Right ventricle myocardium superior (tissue), 1 donor: Measurements from ENCODE around the gene CHMP1B. TPM values are rescaled to one million over a fixed set of nuclear protein-coding genes. Genes with fewer than 3 reads are reported as not detected.

Experiments
- ATAC-seq: fragments of 200-7000 bp; cut with Tn5 transposase; one replicate; pipeline ENCODE4 v1.9.1; 2020; ENCODE audit warnings: mild to moderate bottlenecking; ENCODE audit not compliant: poor library complexity
- DNase-seq: peaks from one replicate; pipeline ENCODE4 v3.0.0-alpha.2; 2020
- intact Hi-C: fragments of 100-400 bp; cut with DNase I; formaldehyde crosslinking; loops from one replicate; pipeline ENCODE4 v1.11.2; 2022
- total RNA-seq: library from RNA; stranded (reverse); fragmentation: NEBNext Ultra II Directional; extraction: Animal tissue kit (Norgen Biotek cat#: 25700); gene quantifications from one replicate; pipeline ENCODE4 v1.2.1, GENCODE V29; 2021
- donor health status: DM: no; HTN: yes; CAD: no; lungs with severe emphysema.

CHMP1B gene
- total RNA-seq, 1 donor from 2014 or later: 26.5 TPM

DNA sequence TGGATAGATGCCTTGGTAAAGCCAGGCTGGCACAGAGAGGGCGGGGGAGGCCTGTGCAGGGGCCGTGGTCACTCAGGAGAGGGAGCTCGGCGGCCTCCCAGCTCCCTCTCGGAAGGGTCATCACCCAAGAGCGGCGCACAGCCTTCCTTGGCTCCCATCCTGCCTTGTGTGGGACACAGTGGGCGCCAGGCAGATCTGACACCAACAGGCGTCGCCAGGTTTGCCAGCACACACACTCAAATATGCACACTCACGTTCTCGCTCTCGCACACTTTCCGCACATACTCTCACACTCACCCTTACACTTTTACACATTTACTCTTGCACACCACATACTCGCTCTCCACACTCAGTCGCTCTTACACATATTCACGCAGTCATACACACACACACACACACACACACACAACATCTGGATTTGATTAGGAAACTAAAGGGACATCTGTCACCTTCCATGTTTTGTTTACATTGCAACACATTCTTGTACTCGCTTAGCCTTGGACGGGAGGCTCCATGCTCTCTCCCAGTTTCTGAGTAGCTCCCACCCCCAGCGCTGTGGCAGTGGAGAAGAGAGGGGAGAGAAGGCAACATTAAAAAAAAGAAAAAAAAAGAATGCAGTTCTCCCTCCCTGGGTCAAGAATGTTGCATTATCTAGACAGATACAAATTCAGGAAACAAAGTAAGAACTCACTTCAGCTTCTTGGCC is 10.5 kb downstream of the CHMP1B start:
- intact Hi-C loops: no loop called here
- DNase-seq (no peak), ATAC-seq (no peak)

DNA sequence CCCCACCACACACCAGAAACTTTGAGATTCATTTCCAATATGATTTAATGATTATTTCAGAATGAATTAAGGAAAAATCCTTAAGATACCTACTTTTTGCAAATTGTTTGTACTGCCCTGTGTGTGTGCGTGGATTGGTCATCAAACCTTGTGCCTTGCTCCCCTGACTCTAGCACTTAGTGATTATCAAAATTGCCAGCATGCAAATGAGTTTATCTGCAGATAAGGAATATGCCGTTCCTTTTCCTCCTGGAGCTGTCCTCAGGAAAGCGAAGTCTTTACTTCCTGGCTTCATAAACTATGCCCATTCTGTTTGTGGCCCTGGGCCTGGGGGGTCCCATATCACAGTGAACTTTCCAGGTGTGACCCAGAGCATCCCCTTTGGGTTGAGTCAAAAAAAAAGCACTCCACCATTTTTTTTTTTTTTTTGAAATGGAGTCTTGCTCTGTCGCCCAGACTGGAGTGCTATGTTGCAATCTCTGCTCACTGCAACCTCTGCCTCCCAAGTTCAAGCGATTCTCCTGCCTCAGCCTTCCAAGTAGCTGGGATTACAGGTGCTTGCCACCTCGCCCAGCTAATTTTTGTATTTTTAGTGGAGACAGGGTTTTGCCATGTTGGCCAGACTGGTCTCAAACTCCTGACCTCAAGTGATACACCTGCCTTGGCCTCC is 11.4 kb downstream of the CHMP1B start:
- DNase-seq: no peak
- ATAC-seq: no peak
- intact Hi-C loops: no loop called here

DNA sequence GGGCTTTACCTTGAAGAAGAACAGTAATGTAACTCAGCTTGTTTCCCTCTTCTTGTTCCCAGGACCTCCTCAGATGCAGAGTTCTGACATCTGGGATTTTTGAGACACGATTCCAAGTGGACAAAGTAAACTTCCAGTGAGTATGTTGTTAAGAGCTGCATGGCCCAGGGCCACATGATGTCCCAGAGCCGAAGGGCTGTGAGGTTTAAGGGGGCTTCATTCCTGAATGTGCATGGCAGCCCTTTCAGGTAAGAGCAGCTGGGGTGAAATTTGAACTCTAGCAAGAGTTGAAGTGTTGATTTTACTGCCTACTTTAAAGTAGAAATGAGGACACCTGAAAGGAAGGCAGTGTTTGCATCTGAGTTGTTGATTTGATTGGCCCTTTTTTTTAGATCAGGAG is 13.3 kb downstream of the CHMP1B start:
- intact Hi-C loops: no loop called here
- DNase-seq (no peak), ATAC-seq (no peak)

DNA sequence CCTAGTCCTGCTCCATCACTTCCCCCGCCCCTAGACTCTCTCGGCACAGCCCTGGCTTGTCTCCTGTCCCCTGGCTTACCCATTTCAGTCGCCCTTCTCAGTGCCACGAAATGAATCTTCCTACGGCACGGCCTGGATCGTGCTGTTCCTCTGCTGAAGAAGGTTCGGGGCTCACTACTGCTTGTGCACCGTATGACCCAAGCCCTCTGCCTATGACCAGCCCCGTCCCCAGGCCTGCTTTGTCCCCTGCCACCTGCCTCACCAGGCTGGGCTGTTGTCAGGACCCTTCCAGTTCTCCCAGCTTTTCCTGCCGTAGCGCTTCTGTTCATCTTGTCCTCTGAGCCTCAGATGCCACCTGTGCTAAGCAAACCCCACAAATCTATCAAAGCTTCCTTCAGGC is 13.9 kb downstream of the CHMP1B start:
- DNase-seq (no peak), ATAC-seq (no peak)
- intact Hi-C loops: no loop called here

DNA sequence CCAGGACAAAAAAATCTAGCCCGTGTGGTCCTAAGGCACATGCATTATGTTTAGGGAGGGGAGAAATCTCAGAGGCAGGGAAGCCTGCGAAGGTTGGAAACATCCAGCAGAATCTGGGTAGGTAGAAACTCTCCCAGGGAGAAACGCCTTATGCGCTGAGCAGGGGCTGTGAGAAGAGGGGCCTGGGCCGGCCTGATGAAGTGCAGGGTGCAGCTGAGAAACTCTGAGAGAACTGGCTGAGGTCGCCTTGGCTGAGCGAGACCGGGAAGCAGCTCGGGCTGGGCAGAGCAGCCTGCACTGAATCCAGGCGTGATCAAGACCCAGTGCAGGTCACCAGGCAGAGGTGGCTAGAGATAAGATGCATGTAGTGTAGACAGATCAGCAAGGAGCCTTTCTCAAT is 15.1 kb downstream of the CHMP1B start:
- intact Hi-C loops: no loop called here
- no peak for ATAC-seq
- no peak for DNase-seq

DNA sequence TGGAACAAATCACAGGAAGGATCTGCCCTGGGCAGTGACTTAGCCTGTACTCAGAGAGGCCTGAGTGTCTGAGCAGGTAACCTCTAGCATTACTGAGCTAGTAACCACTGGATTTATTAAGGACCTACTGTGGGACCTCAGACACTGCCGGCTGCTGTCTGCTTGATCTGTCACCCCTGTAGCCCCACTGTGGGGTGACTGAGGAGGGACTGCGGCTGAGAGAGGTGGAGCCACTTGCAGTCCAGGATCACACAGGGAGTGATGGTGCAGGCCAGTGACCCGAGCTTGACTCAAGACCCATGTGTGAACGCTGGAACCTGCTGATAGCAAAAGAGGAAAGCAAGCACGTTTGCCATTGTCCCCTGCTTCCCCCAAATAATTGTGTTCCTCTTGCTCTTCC is 15.6 kb downstream of the CHMP1B start:
- intact Hi-C loops: no loop called here
- no peak for ATAC-seq
- no peak for DNase-seq

DNA sequence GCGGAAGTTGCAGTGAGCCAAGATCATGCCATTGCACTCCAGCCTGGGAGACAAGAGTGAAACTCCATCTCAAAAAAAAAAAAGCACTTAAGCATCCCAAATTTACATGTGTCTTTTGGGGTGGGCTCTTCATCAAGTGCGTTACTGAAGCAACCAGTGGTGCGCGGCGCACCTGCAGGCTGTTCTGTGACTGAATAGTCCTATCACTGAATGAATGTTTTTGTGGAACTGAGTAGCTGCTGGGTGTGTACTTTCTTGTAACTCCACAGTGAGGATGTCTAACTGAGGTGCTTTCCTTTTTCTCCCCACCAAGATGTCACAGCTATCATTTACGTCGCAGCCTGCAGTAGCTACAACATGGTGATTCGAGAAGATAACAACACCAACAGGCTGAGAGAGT is 17.0 kb downstream of the CHMP1B start:
- intact Hi-C loops: no loop called here
- ATAC-seq (no peak), DNase-seq (no peak)

DNA sequence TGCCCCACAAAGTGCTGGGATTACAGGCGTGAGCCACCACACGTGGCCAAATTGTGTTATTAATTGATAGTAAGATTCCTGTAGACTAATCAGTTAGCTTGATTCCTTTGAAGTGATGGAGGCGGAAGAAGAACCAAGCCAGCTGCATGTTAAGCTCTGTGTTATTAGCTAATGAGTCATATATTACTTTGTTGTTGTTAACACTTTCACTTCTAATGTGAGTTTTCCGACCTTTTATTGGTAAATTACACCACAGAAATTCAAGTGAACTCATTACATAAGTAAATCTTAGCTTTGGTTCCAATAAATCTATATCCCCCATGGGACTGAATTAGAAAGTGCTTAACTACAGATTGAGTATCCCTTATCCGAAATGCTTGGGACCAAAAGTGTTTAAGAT is 20.3 kb downstream of the CHMP1B start:
- no peak for ATAC-seq
- no peak for DNase-seq
- intact Hi-C loops: loop anchor here (2.0 kb wide), 1 partner anchor 139 kb away; no protein-coding TSS in a partner anchor

DNA sequence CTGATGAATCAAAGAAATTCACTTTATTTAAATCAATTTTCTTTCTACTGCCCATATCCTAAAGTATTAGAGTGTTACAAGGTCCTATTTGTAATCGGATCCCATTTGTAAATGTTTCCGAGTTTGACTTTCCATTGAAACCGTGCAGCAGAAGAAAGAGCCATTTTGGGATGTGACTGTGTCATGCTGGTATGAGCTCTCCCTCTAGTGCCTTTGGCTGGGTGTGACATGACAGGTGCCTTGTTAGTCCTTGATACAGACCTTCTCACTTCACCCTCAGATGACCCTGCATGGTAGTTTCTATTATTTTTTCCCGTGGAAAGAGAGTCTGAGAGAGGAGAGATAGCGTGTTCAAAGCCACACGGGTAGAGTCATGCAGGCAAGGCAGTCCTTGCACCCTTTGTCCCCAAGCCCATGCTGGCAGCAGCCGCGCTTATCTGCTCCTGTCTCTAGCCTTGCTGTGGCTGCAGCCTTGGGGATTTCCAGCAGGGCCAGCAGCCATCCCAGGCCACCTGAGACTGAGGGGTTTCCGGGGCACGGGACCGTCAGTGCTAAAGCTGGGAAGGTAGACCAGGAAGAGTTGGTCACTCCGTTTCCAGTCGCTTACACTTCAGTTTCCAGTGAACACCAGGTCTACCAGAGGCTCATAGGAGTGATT is 21.4 kb downstream of the CHMP1B start:
- intact Hi-C loops: no loop called here
- no peak for DNase-seq
- ATAC-seq: peak; percentile 96

DNA sequence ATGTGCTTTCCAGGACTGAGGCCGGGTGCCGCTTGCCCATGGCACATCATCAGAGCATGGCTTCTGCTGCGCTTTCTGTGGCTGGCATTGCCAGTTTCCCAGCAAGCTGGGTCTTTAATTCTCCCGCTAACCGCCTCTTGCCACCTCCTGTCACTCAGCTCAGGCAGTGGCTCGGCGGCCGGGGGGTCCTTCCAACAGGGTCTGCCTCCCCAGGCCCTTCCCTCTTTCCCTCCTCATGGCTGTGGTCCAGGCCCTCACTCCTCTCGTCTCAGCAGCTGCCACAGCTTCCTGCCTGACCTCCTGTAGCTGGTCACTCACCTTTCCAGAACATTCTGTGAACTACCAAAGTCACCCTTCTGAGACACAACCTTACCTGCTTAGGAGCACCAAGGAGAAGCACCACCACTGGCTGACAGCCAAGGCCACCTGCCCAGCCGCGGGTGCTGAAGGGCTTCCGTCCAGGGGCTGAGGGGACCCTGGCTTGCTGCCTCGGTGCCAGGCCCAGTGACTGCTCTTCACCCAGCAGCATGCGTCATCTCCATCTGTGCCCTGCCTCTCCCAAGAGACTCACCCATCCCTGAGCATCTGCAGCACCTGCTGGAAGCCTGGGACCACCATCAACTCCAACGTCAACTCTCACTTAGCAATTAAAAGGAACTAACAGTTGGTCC is 22.6 kb downstream of the CHMP1B start:
- no peak for ATAC-seq
- intact Hi-C loops: no loop called here
- no peak for DNase-seq

DNA sequence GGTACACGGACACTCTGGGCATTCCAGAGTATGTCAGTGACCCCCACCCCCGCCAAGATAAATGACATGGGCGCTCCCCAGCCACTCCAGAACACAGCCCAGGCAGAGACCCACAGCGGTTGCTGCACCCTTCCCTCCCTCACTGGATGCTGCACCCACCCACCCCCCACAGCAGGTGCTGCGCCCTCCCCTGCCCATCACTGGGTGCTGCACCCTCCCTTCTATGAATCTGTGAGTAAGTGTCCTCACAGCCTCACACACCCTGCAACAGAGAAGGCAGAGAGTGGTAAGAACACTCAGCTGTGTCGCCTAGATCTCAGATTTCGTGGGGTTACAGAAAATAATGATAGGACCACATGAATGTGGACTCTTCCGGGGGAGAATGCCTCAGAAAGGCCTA is 23.5 kb downstream of the CHMP1B start:
- DNase-seq: no peak
- intact Hi-C loops: no loop called here
- no peak for ATAC-seq

DNA sequence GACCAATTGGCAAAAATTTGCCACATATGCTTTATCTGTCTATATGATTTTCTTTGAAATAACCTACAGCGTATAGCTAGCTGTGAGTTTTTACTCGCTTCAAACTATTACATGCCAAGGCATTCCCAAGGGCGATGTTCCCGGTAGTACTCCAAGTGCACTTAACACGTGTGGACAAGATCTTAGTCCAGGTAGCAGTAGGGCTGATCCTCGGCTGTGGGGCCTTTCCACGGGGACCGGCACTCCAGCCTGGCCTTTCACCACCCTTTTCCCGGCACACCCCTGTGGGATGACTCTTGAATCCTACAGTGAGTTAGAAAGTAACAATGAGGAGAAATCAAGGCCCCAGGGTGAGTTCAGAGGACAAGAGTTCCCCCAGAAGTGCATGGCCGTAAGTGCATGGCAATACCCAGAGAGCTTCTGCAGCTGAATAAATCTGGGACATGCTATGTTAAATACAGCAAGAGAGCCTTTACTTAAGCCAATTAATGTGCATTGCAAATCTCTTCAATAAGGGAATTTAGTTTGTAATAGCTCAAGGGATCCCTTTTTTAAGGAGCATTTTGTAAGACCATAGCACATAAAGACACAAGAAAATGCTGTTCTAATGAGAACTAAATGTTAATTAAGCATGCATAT is 26.4 kb downstream of the CHMP1B start:
- intact Hi-C loops: no loop called here
- ATAC-seq: no peak
- no peak for DNase-seq

DNA sequence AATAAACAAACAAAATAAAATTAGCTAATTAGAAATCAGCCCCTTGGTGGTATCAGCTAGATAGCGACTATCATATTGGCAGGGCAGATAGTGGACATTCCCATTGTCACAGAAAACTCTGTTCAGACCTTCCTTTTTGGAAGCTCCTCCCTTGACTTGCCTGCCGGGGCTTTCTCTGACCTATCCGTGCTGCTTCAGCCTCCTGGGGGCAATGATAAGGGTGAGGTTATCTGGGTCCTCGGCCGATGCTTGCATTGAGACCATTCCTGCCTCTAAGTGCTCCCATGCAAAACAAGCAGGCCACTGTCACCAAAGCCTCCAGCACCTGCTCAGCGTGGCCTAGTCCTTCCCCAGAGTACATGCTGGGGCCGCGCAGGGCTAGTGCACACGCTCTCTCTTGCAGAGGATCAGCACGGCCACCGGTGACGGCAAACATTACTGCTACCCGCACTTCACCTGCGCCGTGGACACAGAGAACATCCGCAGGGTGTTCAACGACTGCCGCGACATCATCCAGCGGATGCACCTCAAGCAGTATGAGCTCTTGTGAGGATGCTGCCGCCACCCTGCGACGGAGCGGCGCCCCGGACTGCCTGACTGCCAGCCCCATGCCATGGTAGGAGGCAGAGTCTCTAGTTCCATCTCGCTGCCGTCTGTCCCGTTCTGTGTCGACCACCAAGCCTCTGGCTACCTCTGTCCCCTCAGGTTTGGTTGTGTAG is 29.5 kb downstream of the CHMP1B start:
- DNase-seq (no peak), ATAC-seq (no peak)
- intact Hi-C loops: no loop called here

DNA sequence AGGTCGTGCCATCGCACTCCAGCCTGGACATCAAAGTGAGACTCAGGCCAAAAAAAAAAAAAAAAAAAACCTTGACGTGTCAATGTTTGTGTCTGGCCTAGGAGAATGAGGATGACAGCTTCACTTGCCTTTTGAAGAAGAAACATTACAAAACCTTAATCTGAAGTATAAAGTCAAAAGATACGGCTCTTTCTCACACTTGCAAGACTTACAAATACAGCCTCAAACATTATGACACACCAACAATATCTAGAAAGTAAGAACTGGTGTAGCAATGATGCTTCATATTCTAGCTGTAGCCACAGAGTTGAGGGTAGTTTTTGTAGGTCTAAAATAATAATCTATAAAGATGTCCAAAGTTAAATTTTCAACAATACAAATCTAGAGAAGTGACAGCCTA is 31.4 kb downstream of the CHMP1B start:
- DNase-seq: no peak
- no peak for ATAC-seq
- intact Hi-C loops: no loop called here

DNA sequence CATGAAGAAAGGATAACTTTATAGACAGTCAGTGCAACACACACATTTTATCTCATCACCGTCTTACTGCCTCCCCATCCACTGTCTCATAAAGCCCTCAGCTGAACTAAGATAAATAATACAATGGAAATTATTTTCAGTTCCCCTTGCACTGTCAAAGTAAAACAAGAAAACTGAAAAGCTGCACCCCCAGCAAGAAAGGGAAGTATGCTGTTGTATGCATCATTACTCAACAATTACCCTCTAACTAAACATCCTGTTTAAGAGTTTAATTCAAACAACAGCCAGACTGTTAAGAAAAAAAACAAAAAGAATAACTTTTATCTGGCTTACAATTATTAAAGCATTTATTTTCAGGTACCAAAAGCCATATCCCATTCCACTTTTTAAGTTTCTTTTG is 31.9 kb downstream of the CHMP1B start:
- intact Hi-C loops: no loop called here
- DNase-seq: no peak
- no peak for ATAC-seq

DNA sequence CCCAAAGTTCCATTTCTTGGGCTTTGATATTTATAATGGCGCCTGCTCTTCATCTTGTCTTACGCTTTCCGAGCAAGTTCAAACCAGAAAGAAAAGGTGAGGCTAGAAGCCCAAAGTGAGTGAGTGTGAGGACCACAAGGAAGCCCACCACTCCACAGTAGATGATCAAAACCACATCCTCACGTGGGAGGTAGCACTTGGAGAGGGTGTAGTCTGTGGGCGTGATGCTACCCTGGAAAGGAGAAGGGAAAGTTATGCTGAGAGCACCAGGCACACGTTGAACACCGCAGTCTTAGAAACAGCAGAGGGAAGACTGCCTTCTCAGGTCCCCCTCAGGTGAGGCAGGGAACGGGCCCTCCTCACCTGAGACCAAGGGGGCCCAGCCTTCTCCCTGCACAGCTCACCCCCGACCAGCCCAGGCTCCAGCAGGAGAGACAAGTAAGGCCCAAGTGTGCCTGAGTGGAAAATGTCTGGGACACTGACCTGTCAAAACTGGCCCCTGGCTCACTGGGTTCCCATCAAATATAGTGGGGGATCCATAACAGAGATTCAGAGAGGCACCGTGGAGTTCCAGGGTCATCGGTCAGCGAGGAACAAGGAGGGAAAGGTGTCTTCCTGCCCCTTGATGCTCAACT is 33.3 kb downstream of the CHMP1B start:
- no peak for ATAC-seq
- intact Hi-C loops: no loop called here
- no peak for DNase-seq

DNA sequence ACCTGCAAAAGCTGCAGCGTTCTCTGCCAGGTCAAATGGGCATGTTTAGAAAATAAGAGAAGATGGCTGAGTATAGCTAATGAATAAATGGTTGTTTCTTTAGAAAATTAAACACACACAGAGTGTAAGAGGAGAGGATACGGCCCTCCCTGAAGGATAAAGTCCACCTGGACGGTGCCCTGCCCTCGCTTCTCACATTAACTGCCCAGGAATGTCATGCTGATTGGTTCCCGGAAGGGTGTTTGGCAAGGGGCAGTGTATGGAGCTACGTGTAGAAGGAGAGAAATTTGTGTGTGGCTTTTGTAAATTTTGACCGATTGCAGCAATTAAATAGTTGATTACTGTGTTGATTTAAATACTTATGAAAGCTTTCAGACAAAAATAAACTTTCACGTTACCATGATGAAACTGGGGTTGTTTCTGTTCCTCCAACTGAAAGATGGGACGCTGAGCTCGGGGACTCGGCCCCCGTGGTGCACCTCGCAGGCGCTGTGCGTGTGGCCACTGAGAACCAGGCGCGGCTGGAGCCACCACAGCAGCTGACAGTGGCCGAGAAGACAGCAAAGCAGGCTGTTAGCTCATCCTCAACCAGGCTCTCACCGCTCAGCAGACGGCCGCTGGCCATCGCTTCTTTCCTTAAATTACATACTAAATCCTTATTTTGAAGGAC is 34.2 kb downstream of the CHMP1B start:
- DNase-seq (no peak), ATAC-seq (no peak)
- intact Hi-C loops: no loop called here
